Stimulated activated naive CD4-positive, alpha-beta T cell (primary cell): ENCODE measurements around the gene OSGEP.
"Not testable (repeated sequence)": the region's sequence is repeated elsewhere in the genome, so short reads cannot be mapped to it uniquely, and the experiment has no call there.

Experiments used
- DNase-seq, 6 experiments: peaks; one replicate each; lab custom pipeline; 2025; lab: John Stamatoyannopoulos, UW

Gene OSGEP

DNA sequence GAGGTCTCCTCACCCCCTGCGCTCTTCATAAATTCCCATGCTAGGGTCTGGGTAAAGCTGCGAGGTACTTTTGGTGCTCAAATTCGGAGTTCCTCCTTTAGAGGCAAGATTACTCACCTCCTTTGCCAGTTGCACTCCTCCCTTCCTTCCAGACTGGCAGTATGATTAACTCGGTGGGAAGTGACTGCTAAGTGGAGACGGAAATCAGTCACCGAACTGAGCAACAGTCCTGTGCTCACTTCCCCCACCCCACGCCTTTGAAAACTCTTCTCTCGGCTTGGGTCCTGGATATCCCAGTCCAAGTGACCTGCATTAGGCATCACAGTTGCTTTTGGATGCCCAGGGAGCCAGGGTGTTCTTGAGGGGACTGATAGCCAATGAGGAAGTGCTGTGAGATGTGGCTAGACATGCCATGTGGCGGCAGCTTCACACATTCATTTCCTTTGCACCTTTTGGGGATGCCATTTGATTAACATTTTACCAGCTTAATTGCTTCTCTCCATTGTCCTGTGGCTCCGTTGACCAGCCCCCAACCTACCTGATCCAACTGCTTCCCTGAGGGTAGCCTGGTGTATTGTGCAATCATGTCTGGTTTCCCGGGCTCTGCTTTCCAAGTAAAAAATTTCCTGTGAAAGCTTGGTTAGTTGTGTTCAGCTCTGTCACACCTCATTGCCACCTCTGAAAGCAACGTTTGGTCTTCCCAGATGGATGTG lies 15.4 kb upstream of the OSGEP start:
- peak; percentile 24 to 64 (median 37) for DNase-seq

DNA sequence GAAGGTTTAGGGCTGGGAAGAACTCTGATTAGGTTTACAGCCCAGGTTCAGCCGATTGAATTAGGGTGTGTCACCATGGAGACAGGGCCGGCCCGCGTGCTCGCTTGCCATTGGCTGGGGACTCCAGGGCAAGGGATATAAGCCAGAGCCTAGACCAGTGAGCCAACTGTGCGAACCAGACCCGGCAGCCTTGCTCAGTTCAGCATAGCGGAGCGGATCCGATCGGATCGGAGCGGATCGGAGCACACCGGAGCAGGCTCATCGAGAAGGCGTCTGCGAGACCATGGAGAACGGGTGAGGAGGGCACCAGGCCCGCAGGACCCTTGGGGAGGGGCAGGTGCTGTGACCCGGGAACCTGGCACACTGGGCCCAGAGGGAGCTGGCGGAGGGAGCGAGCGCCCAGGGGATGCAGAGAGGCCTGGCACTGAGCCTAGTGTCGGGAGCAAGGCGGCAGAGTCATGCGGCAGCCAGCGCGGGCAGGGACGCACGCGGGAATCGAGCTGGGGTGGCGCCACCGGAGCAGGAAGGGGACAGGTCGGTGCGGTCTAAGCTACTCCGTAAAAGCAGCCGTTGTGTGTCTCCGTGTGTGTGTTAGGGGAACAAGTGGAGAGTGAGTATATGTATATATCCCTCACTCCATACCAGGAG lies 14.8 kb upstream of the OSGEP start, which contains the start of gene PNP:
TSS of gene PNP (plus strand) at position 165 of the 648 bp plus-strand sequence. CDS start at position 284, 119 bp downstream.
- DNase-seq: peak; percentile 72 to 87 (median 84)

GRCh38 chr14:20468764-20469241 lies 14.2 kb upstream of the OSGEP start:
- DNase-seq: no peak

DNA sequence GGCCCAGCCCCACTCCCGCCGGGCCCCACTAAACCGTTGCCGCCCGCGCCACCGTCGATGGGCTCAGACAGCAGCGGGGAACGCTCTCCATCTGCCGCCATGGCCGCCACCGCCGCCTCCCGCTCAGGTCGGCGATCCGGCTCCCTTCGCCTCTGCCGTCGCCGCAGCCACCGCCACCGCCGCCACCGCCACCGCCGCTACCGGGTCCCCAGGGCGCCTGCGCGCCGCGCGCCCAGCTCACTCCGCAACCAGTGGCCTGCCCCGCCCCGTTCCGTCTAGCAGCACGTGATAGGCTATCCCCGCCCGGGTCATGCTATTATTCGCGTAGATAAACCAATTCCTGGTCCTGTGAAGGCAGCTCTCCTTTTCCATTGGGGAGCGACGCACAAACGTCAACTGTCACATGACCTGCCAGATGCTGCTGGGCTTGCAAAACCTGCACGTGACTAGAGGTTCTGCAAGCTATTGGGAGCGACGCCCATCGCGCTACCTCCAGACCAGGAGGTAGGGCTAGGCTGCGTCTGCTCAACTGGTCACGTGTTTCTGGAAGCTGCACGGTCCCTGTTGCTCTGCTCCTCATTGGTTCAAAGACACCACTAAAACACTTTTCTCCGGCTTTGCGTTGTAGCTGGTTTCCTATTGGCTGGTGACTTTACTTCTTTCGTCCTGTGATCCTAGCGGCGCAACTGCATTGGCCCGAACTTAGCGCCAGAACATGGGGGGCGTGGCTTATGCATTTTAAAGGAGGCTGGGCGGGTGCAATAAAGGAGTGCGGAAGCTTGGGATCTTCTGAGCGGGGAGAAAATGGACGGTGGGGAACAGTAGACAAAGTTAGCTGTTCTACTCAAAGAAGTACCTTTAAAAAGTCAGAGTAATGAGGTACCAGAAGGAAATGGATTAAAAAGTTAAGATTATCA lies 6.9 kb upstream of the OSGEP start, which contains the start of gene PIP4P1:
TSS of gene PIP4P1 (minus strand) at position 210 of the 917 bp plus-strand sequence. CDS start at position 101, 109 bp downstream.
- DNase-seq: peak; percentile 95 to 99 (median 99)

- DNase-seq: peak in 5 of 6 experiments; percentile 68 to 85 (median 75)
These were observed 6.0 kb upstream of the OSGEP start for GRCh38 chr14:20460458-20461224.

- no peak for DNase-seq
These were observed 3.6 kb upstream of the OSGEP start for GRCh38 chr14:20458031-20458789.

DNA sequence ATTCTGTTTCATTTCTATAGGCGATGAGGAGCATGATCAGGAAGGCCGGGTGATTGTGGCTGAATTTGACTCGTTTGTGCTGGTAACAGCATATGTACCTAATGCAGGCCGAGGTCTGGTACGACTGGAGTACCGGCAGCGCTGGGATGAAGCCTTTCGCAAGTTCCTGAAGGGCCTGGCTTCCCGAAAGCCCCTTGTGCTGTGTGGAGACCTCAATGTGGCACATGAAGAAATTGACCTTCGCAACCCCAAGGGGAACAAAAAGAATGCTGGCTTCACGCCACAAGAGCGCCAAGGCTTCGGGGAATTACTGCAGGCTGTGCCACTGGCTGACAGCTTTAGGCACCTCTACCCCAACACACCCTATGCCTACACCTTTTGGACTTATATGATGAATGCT lies 2.4 kb upstream of the OSGEP start:
- DNase-seq: peak in 1 of 6 experiments; percentile 6

DNA sequence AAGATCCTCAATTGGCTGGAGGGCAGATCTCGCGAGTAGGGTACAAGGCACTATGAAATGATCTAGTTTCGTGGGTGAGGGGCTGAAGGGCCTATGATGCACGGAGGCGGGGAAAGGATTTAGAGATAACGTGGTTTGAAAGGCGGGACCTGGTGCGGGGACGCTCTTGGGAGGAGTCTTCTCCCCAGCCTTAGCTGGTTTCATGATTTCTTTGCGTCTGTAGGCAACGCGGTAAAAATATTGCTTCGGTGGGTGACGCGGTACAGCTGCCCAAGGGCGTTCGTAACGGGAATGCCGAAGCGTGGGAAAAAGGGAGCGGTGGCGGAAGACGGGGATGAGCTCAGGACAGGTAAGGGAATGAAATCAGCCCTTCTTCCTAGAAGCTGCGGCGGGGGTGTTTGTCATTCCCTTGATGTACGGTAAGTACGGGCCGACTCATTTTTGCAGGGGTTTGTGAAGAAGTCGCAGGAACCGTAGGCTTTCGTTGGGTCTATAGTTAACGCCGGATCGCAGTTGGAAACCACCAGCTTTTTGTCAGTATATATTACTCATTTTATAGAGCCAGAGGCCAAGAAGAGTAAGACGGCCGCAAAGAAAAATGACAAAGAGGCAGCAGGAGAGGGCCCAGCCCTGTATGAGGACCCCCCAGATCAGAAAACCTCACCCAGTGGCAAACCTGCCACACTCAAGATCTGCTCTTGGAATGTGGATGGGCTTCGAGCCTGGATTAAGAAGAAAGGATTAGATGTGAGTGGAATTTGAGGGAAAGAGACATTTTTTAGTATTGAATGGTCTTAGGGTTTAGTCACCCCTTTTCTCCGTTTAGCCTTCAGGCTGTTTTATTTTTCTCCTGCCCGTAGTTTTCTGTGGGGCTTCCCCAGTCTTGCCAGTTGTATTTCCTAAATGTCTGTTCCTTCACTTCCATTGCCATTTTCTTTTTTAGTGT lies 1.0 kb upstream of the OSGEP start:
- peak in 4 of 6 experiments; percentile 82 to 96 (median 90) for DNase-seq

- DNase-seq: not testable (repeated sequence)
These were observed 1.8 kb downstream of the OSGEP start for GRCh38 chr14:20452831-20453230.

DNA sequence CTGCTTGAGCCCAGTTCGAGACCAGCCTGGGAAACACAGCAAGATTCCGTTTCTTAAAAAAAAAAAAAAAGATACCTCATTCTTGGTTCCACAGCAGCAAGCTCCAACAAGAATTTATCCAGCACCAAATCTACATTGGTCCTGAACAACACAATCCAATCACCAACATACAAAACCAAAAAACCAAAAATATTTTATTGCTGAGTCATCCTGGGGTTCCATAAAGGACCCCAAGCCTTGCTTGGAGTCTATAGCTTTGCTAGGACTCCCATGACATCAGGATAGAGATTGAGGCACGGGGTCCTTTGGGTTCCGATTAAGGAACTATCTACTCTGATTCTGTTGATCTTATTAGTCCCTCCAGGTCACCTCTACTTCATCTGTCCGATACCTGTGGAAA lies 7.7 kb downstream of the OSGEP start:
- DNase-seq: no peak

- DNase-seq: not testable (repeated sequence)
These were observed 11.0 kb downstream of the OSGEP start for GRCh38 chr14:20443650-20444049.

DNA sequence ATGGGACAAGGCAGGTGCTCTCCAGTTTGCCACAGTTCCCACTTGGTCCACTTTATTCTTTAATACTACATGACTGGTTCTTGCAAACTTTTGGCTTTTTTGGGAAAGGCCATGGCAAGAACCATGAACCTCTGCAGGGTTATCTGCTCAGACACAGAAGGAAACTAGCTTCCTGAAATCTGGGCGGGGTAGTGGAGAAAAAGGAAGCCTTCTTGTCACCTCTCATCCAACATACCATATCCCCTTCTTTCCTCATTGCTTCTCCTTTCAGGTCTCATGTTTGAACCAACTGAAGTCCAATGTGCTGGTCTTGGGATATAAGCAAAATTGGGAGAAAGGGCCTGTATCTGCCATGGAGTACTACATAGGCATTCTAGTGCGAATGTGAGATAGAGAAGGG lies 13.2 kb downstream of the OSGEP start:
- DNase-seq: no peak

DNA sequence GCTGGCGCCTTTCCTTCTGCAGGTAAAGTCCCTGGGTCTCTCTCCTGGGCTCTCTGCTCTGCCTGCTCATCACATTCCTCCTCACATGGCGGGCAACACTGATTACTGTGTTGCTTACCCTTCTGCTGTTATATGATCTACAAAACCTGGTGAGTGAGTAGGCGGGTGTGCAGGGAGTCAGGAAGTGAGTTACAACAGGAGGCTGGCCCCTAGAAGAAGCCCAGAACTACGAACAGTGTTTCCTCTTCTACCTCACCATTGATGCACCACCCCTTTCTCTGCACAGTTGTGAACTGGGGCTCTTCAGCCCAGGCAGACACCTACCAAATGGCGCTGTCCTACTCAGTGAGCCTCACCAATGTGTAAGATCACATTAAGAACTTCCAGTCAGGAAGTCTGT lies 13.7 kb downstream of the OSGEP start:
- DNase-seq: peak in 5 of 6 experiments; percentile 7 to 59 (median 57)

GRCh38 chr14:20440465-20440864 lies 14.1 kb downstream of the OSGEP start:
- DNase-seq: no peak

GRCh38 chr14:20438664-20439063 lies 15.9 kb downstream of the OSGEP start:
- DNase-seq: no peak

GRCh38 chr14:20436363-20436755 lies 18.3 kb downstream of the OSGEP start:
- no peak for DNase-seq

GRCh38 chr14:20435582-20436362 lies 18.8 kb downstream of the OSGEP start, which contains the start of gene KLHL33:
Gene KLHL33 (minus strand): TSS chr14:20436166. CDS start chr14:20435811, 355 bp downstream.
- no peak for DNase-seq
